Activated naive CD4-positive, alpha-beta T cell treated with anti-CD3 and anti-CD28 coated beads, Interleukin-2, amount 50 U/mL, for 72 hours (primary cell): ENCODE results near the gene LPAR5. TPM values are rescaled to one million over a fixed set of nuclear protein-coding genes. Genes with fewer than 3 reads are reported as not detected.

ENCODE experiments used
- ATAC-seq, 2 donors: fragments of 150-1000 bp; cut with Tn5 transposase; 2 replicates each; pipeline ENCODE4 v1.10.0; 2021; ENCODE audit warnings: mild to moderate bottlenecking in 2 of 2, moderate library complexity in 2 of 2
- DNase-seq, 2 donors: peaks; one replicate each; pipeline ENCODE4 v3.0.0; 2021 to 2022; ENCODE audit warnings: low spot score in 2 of 2
- H3K27ac Mint-ChIP-seq, 2 donors: one replicate each; pipeline ENCODE4 v1.8.0; 2022; ENCODE audit warnings: mild to moderate bottlenecking in 2 of 2, mixed read lengths in 2 of 2
- H3K36me3 Mint-ChIP-seq, 2 donors: one replicate each; pipeline ENCODE4 v1.8.0; 2022; ENCODE audit warnings: mixed read lengths in 2 of 2
- H3K9me3 Mint-ChIP-seq, 2 donors: one replicate each; pipeline ENCODE4 v1.8.0; 2022; ENCODE audit warnings: mixed read lengths in 2 of 2
- total RNA-seq, 2 donors: library from RNA; stranded (reverse); gene quantifications; one replicate each; pipeline ENCODE4 v1.2.3, GENCODE V29; 2022

The LPAR5 gene
- total RNA-seq, 2 donors from 2014 or later = 2.8 to 5.1 TPM

GRCh38 chr12:6618483-6619225, 17.1 kb downstream of the LPAR5 start:
- DNase-seq (no peak), ATAC-seq (no peak)
- Mint-ChIP-seq H3K36me3 (peaks cover 0 to 6% of the 10 kb centered on the region in 2 donors), H3K9me3 (no peaks in the 10 kb centered on the region), H3K27ac (no peak overlapping the region)

GRCh38 chr12:6615802-6616201, 20.0 kb downstream of the LPAR5 start:
- ATAC-seq = no peak
- H3K36me3 Mint-ChIP-seq = peaks cover 0 to 2% of the 10 kb centered on the region in 2 donors
- H3K9me3 Mint-ChIP-seq = no peaks in the 10 kb centered on the region
- H3K27ac Mint-ChIP-seq = peak overlapping the region; percentile 23 to 48
- no peak for DNase-seq

GRCh38 chr12:6614513-6615172, 21.1 kb downstream of the LPAR5 start:
- no peak for ATAC-seq
- DNase-seq = no peak
- H3K27ac Mint-ChIP-seq = no peak overlapping the region
- H3K36me3 Mint-ChIP-seq = no peaks in the 10 kb centered on the region
- no peaks in the 10 kb centered on the region for H3K9me3 Mint-ChIP-seq

- DNase-seq = no peak
- H3K9me3 Mint-ChIP-seq = no peaks in the 10 kb centered on the region
- H3K36me3 Mint-ChIP-seq = no peaks in the 10 kb centered on the region
- ATAC-seq = peak; percentile 15 to 19
- H3K27ac Mint-ChIP-seq = no peak overlapping the region
These were observed 21.8 kb downstream of the LPAR5 start for GRCh38 chr12:6613776-6614512.

- H3K36me3 Mint-ChIP-seq = no peaks in the 10 kb centered on the region
- DNase-seq = no peak
- ATAC-seq = no peak
- H3K27ac Mint-ChIP-seq = no peak overlapping the region
- H3K9me3 Mint-ChIP-seq = no peaks in the 10 kb centered on the region
These were observed 22.6 kb downstream of the LPAR5 start for GRCh38 chr12:6613015-6613775.

- Mint-ChIP-seq H3K9me3 (no peaks in the 10 kb centered on the region), H3K27ac (peak overlapping the region in 1 of 2 donors; percentile 45), H3K36me3 (no peaks in the 10 kb centered on the region)
- ATAC-seq (no peak), DNase-seq (no peak)
These were observed 23.1 kb downstream of the LPAR5 start for GRCh38 chr12:6612652-6613014.

- ATAC-seq = no peak
- Mint-ChIP-seq H3K27ac (peak overlapping the region in 1 of 2 donors; percentile 45), H3K9me3 (no peaks in the 10 kb centered on the region), H3K36me3 (no peaks in the 10 kb centered on the region)
- DNase-seq = no peak
These were observed 23.5 kb downstream of the LPAR5 start for GRCh38 chr12:6612247-6612646.

GRCh38 chr12:6608592-6609281, 27.0 kb downstream of the LPAR5 start:
- no peaks in the 10 kb centered on the region for H3K9me3 Mint-ChIP-seq
- no peak for DNase-seq
- ATAC-seq = no peak
- no peak overlapping the region for H3K27ac Mint-ChIP-seq
- H3K36me3 Mint-ChIP-seq = peaks cover 15 to 22% of the 10 kb centered on the region in 2 donors

- peaks cover 15 to 22% of the 10 kb centered on the region in 2 donors for H3K36me3 Mint-ChIP-seq
- no peaks in the 10 kb centered on the region for H3K9me3 Mint-ChIP-seq
- no peak overlapping the region for H3K27ac Mint-ChIP-seq
- ATAC-seq (peak; percentile 11 to 48), DNase-seq (peak in 1 of 2 donors; percentile 53)
These were observed 27.8 kb downstream of the LPAR5 start for GRCh38 chr12:6607751-6608591.

- DNase-seq = peak; percentile 56 to 79
- peak; percentile 34 to 58 for ATAC-seq
- H3K36me3 Mint-ChIP-seq = peaks cover 22 to 32% of the 10 kb centered on the region in 2 donors
- H3K9me3 Mint-ChIP-seq = no peaks in the 10 kb centered on the region
- peak overlapping the region in 1 of 2 donors; percentile 91 for H3K27ac Mint-ChIP-seq
These were observed 29.2 kb downstream of the LPAR5 start for GRCh38 chr12:6606331-6607131.

- peaks cover 26 to 40% of the 10 kb centered on the region in 2 donors for H3K36me3 Mint-ChIP-seq
- no peaks in the 10 kb centered on the region for H3K9me3 Mint-ChIP-seq
- peak in 1 of 2 donors; percentile 73 for DNase-seq
- peak; percentile 31 to 71 for ATAC-seq
- peak overlapping the region; percentile 91 to 95 for H3K27ac Mint-ChIP-seq
These were observed 30.1 kb downstream of the LPAR5 start for GRCh38 chr12:6605421-6606330.

- peak overlapping the region; percentile 91 to 95 for H3K27ac Mint-ChIP-seq
- ATAC-seq = no peak
- no peak for DNase-seq
- no peaks in the 10 kb centered on the region for H3K9me3 Mint-ChIP-seq
- H3K36me3 Mint-ChIP-seq = peaks cover 31 to 50% of the 10 kb centered on the region in 2 donors
These were observed 31.3 kb downstream of the LPAR5 start for GRCh38 chr12:6604259-6605029.

GRCh38 chr12:6603095-6603567, 32.6 kb downstream of the LPAR5 start:
- H3K36me3 Mint-ChIP-seq = peaks cover 40 to 55% of the 10 kb centered on the region in 2 donors
- DNase-seq (no peak), ATAC-seq (no peak)
- no peaks in the 10 kb centered on the region for H3K9me3 Mint-ChIP-seq
- H3K27ac Mint-ChIP-seq = peak overlapping the region; percentile 88 to 91
